GM18861 (cell line): ENCODE results near the gene ILDR1.
"Not testable (repeated sequence)": the region's sequence is repeated elsewhere in the genome, so short reads cannot be mapped to it uniquely, and the experiment has no call there.

ENCODE experiments used
- ATAC-seq: cut with Tn5 transposase; IDR thresholded peaks from one replicate; pipeline ENCODE4 v1.9.1; 2021; ENCODE audit not compliant: unreplicated experiment

The ILDR1 gene

DNA sequence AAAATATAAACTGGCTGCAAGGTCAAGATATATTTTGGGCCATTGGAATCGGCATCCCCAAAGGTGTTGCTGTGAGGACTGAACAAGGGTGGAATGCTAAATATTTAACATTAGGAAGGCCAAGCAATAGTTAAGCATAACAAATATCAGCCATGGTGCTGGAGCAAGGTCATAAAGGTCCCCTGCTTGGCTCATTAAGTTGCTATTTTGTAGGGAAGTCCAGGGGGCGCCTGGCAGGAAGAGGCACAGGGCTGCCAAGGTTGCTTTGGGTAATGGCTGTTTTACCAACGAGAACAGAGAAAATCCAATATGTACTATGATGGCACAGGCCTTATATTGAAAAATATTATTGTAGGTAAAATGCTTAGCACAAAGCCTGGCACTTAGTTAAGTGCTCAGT is 65.7 kb downstream of the ILDR1 start:
- ATAC-seq = no peak

DNA sequence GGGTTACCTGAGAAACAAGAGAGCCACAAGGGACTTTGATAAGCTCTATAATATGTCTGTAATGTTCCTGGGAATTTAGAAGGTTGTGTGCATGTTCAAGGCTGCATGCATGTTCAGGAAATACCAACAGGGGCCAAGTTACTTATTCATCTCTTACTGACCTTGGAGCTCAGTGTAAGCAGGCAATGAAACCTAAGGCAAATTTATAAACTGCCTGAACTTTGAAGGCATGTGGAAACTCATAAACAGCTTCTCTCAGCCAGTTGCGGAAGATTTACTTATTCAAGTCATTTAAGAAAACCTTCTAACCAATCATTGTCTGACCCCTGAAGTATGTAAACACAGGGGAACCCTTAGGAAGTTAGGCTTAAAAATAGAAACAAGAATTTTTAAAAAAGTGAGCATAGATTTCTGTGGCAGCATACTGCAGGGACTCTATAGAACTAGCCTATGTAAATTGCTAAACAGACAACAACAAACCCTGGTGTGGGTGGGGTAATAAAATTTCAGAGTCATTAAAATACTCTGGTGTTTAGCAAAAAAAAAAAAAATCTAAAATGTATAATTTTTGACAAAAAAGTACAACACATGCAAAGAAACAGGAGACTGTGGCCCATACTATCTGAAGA is 70.6 kb downstream of the ILDR1 start:
- ATAC-seq = no peak

DNA sequence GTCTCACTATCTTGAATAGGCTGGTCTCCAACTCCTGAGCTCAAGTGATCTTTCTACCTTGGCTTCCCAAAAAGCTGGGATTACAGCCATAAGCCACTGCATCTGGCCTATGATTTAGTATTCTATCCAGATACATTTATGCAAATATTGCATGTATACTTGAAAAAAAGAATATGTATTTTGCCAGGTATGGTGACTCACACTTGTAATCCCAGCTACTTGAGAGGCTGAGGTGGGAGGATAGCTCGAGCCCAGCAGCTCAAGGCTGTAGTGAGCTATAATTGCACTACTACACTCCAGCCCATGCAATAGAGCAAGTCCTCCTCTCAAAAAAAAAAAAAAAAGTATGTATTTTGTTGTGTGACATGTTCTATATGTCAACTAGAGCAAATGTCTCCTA is 73.4 kb downstream of the ILDR1 start:
- no peak for ATAC-seq

DNA sequence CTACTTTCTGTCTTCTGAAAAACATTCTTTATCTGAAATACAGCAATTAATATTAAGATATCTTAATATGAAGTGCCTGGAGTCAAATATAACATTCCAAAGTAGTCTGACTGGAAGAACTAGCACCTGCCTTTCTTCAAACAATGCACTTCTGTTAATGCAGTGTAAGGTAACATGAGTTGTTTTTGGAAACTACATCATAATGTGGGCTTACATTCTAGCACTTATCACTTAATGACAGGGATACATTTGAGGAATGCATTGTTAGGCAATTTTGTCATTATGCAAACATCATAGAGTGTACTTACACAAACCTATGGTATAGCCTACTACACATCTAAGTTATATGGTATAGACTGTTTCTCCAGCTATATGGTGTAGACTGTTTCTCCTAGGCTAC is 78.6 kb downstream of the ILDR1 start:
- no peak for ATAC-seq

DNA sequence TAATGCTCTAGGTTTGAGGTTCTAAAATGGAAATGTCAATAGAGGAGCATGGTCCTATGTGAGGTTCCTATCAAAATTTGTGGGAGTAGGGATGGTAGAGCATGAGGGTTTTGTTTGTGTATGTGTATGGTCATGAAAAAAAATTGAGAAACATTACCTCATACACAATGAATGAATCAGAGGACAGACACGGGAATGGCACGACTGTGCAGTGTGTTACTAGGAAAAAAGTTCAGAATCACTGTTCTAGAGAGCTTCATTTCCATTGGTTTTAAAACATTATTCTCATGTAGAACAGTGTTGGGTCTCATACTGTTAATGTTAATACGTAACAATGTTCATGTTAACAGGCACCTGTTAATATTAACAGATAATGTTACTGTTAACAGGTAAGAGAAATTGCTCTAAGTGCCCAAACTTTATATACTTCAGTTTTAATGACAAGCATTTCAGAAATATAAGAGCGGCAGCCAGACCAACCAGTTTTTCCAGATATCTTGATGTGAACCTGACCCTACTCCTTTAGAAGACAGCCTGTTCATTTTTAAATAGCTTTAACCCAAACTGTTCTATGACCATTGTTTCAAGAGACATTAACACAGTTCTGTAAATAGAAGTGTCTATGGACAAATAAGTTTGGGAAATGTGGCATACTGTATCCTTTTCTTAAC is 79.8 kb downstream of the ILDR1 start:
- ATAC-seq = no peak

DNA sequence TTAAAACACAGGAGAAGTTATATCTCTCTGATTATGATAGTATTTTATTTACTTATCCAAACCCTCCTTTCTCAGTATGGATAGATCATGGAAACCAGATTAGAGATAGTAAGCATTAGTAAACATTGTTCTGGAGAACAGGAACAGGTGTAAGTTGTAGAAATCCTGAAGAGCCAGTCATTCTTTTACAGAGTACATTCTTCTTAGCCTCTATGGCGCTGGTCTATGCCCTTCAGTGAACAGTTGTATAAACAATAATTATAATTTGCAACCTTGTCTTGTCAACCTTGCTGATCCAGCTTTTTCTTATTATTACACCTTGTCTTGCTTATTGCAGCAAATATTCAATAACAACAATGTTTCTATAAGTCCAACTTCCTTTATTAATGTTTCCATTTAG is 80.5 kb downstream of the ILDR1 start:
- no peak for ATAC-seq

DNA sequence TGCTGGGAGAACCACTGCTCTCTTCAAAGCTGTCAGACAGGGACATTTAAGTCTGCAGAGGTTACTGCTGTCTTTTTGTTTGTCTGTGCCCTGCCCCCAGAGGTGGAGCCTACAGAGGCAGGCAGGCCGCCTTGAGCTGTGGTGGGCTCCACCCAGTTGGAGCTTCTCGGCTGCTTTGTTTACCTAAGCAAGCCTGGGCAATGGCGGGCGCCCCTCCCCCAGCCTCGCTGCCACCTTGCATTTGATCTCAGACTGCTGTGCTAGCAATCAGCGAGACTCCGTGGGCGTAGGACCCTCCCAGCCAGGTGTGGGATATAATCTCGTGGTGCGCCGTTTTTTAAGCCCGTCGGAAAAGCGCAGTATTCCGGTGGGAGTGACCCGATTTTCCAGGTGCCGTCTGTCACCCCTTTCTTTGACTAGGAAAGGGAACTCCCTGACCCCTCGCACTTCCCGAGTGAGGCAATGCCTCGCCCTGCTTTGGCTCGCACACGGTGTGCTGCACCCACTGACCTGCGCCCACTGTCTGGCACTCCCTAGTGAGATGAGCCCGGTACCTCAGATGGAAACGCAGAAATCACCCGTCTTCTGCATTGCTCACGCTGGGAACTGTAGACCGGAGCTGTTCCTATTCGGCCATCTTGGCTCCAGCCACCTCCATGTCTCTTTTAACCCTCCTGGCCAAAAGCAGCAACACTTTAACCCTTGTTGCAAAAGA is 83.7 kb downstream of the ILDR1 start:
- ATAC-seq = not testable (repeated sequence)
